DND-41 (cell line): ENCODE results near the gene AP1B1.

ENCODE experiments used
- CTCF ChIP-seq: IDR thresholded peaks from 2 replicates; pipeline ENCODE4 v1.5.1; 2012; ENCODE audit warnings: borderline replicate concordance, low read length, moderate library complexity, mild to moderate bottlenecking; ENCODE audit not compliant: poor library complexity, severe bottlenecking; ENCODE audit errors: extremely low read depth
- EZH2 ChIP-seq: IDR thresholded peaks from 3 replicates; pipeline ENCODE4 v1.6.1; 2012; ENCODE audit warnings: borderline replicate concordance, low read depth, mild to moderate bottlenecking, moderate library complexity, low read length, inconsistent platforms; ENCODE audit not compliant: severe bottlenecking

DNA sequence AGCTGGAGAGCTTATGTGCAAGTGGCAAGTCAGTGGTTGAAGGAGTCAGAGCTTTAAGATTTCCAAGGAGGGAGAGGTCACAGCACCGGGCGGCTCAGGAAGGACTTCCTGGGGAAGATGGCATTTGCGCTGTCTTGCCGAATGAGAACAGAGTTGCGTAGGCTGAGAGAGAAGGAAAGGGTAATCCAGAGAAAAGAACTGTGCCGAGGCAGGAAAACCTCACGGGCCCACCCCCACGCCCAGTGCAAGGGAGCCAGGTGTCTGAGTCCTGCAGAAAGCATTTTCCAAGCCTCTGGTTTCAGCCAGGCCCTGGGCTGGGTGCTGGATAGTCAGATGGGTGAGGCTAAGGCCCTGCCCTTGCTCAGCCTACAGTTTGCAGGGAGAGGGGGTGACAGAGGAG lies 3.2 kb upstream of the AP1B1 start:
- TF ChIP-seq EZH2: no peak
- TF ChIP-seq CTCF: no peak
